Inferior parietal cortex (tissue), 1 donor: ENCODE measurements around the gene ETF1.
"Not testable (repeated sequence)": the region's sequence is repeated elsewhere in the genome, so short reads cannot be mapped to it uniquely, and the experiment has no call there.

ENCODE experiments used
- DNase-seq: peaks from one replicate; pipeline ENCODE4 v3.0.0-alpha.2; 2016; ENCODE audit errors: extremely low spot score

Gene ETF1

GRCh38 chr5:138529812-138530211 lies 13.2 kb downstream of the ETF1 start:
- no peak for DNase-seq

- no peak for DNase-seq
Measured at GRCh38 chr5:138528744-138529469, 14.1 kb downstream of the ETF1 start.

- no peak for DNase-seq
Measured at GRCh38 chr5:138528208-138528607, 14.8 kb downstream of the ETF1 start.

- no peak for DNase-seq
Measured at GRCh38 chr5:138527170-138527569, 15.9 kb downstream of the ETF1 start.

GRCh38 chr5:138523406-138523805 lies 19.6 kb downstream of the ETF1 start:
- no peak for DNase-seq

GRCh38 chr5:138520971-138521370 lies 22.1 kb downstream of the ETF1 start:
- no peak for DNase-seq

GRCh38 chr5:138517437-138517836 lies 25.6 kb downstream of the ETF1 start:
- DNase-seq: no peak

GRCh38 chr5:138515556-138516245 lies 27.3 kb downstream of the ETF1 start:
- DNase-seq: no peak

GRCh38 chr5:138514021-138514420 lies 29.0 kb downstream of the ETF1 start:
- DNase-seq: no peak

GRCh38 chr5:138508958-138509357 lies 34.1 kb downstream of the ETF1 start:
- DNase-seq: no peak

- not testable (repeated sequence) for DNase-seq
Measured at GRCh38 chr5:138507485-138507884, 35.6 kb downstream of the ETF1 start.

GRCh38 chr5:138506370-138507306 lies 36.4 kb downstream of the ETF1 start:
- DNase-seq: no peak

GRCh38 chr5:138504799-138505198 lies 38.2 kb downstream of the ETF1 start:
- no peak for DNase-seq

- peak; percentile 81 for DNase-seq
Measured at GRCh38 chr5:138503487-138504270, 39.4 kb downstream of the ETF1 start.

GRCh38 chr5:138502521-138502920 lies 40.5 kb downstream of the ETF1 start:
- no peak for DNase-seq

GRCh38 chr5:138502121-138502520 lies 40.9 kb downstream of the ETF1 start:
- DNase-seq: no peak

GRCh38 chr5:138498376-138498775 lies 44.7 kb downstream of the ETF1 start:
- no peak for DNase-seq

GRCh38 chr5:138495351-138495750 lies 47.7 kb downstream of the ETF1 start:
- no peak for DNase-seq

GRCh38 chr5:138492560-138493045 lies 50.4 kb downstream of the ETF1 start:
- DNase-seq: no peak

GRCh38 chr5:138491669-138492559 lies 51.1 kb downstream of the ETF1 start:
- peak; percentile 91 for DNase-seq
